ENCODE results near the gene CHEK1. TPM values are rescaled to one million over a fixed set of nuclear protein-coding genes. Genes with fewer than 3 reads are reported as not detected.
"Not testable (repeated sequence)": the region's sequence is repeated elsewhere in the genome, so short reads cannot be mapped to it uniquely, and the experiment has no call there.

The CHEK1 gene
- total RNA-seq, 2 experiments from 2014 or later = 132 to 160 TPM

GRCh38 chr11:125692887-125693286, 67.9 kb downstream of the CHEK1 start:
- CTCF ChIA-PET = no interaction called here

GRCh38 chr11:125694951-125695350, 70.0 kb downstream of the CHEK1 start:
- no peak overlapping the region for H3K4me3 Mint-ChIP-seq
- peaks cover 7% of the 10 kb centered on the region for H3K27me3 Mint-ChIP-seq
- H3K27ac Mint-ChIP-seq = no peak overlapping the region
- intact Hi-C loops (cut with DNase I, micrococcal nuclease) = no loop called here
- no peaks in the 10 kb centered on the region for H3K9me3 Mint-ChIP-seq (ENCODE audit: low read depth)
- DNase-seq (no peak), ATAC-seq (no peak)
- H3K36me3 Mint-ChIP-seq (ENCODE audit: low read depth) = no peaks in the 10 kb centered on the region
- CTCF ChIA-PET = interaction anchor here (0.5 to 1.1 kb wide), 2 partner anchors 15 to 431 kb away, joined by 3 read pairs; no protein-coding TSS in a partner anchor
- H3K4me1 Mint-ChIP-seq = no peaks in the 10 kb centered on the region
- POLR2A ChIA-PET = no interaction called here

More at GRCh38 chr11:125692887-125693286, 67.9 kb downstream of the CHEK1 start:
- Mint-ChIP-seq H3K27me3 (no peaks in the 10 kb centered on the region), H3K36me3 (ENCODE audit: low read depth) (no peaks in the 10 kb centered on the region), H3K27ac (no peak overlapping the region), H3K9me3 (ENCODE audit: low read depth) (no peaks in the 10 kb centered on the region), H3K4me1 (no peaks in the 10 kb centered on the region), H3K4me3 (no peak overlapping the region)
- DNase-seq = no peak
- intact Hi-C loops (cut with DNase I, micrococcal nuclease) = no loop called here
- no peak for ATAC-seq
- POLR2A ChIA-PET = no interaction called here

DNA sequence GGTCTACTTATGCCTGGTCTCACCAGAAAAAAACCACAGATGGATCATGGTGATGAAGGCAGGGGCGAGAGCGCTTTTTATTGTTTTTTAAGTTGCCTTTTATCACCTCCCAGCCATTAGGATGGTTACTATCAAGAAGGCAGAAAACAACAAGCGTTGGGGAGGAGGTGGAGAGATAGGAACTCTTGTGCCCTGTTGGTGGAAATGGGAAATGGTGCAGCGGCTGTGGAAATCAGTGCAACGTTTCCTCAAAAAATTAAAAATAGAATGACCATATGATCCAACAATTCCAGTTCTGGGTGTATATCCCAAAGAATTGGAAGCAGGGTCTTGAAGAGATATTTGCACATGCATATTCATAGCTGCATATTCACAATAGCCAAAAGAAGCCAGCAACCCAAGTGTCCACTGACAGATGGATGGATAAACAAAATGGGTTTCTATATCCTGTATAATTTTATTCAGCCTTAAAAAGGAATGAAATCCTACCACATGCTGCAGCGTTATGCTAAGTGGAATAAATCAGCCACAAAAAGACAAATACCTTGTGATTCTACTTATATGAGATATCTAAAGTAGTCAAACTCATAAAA, 76.2 kb downstream of the CHEK1 start:
- DNase-seq (no peak), ATAC-seq (no peak)
- ChIA-PET CTCF (no interaction called here), POLR2A (no interaction called here)
- H3K27me3 Mint-ChIP-seq = peaks cover 11% of the 10 kb centered on the region
- no peaks in the 10 kb centered on the region for H3K9me3 Mint-ChIP-seq (ENCODE audit: low read depth)
- intact Hi-C loops (cut with DNase I, micrococcal nuclease) = no loop called here
- no peaks in the 10 kb centered on the region for H3K36me3 Mint-ChIP-seq (ENCODE audit: low read depth)
- no peak overlapping the region for H3K4me3 Mint-ChIP-seq
- H3K4me1 Mint-ChIP-seq = no peaks in the 10 kb centered on the region
- H3K27ac Mint-ChIP-seq = no peak overlapping the region

GRCh38 chr11:125701858-125702621, 77.1 kb downstream of the CHEK1 start:
- peaks cover 17% of the 10 kb centered on the region for H3K27me3 Mint-ChIP-seq
- DNase-seq (no peak), ATAC-seq (no peak)
- H3K9me3 Mint-ChIP-seq (ENCODE audit: low read depth) = no peaks in the 10 kb centered on the region
- no peak overlapping the region for H3K27ac Mint-ChIP-seq
- ChIA-PET POLR2A (no interaction called here), CTCF (no interaction called here)
- H3K4me1 Mint-ChIP-seq = no peaks in the 10 kb centered on the region
- intact Hi-C loops (cut with DNase I, micrococcal nuclease) = no loop called here
- no peaks in the 10 kb centered on the region for H3K36me3 Mint-ChIP-seq (ENCODE audit: low read depth)
- H3K4me3 Mint-ChIP-seq = no peak overlapping the region

- H3K36me3 Mint-ChIP-seq (ENCODE audit: low read depth); H3K4me1 Mint-ChIP-seq; ATAC-seq; POLR2A ChIA-PET; H3K4me3 Mint-ChIP-seq; intact Hi-C loops (cut with DNase I, micrococcal nuclease); H3K9me3 Mint-ChIP-seq (ENCODE audit: low read depth); DNase-seq; H3K27ac Mint-ChIP-seq: not testable (repeated sequence)
- CTCF ChIA-PET = interaction anchor here (0.6 kb wide), 1 partner anchor 172 kb away, joined by 3 read pairs; no protein-coding TSS in a partner anchor
- peaks cover 20% of the 10 kb centered on the region for H3K27me3 Mint-ChIP-seq
Observed at GRCh38 chr11:125704686-125705085, 79.7 kb downstream of the CHEK1 start.

DNA sequence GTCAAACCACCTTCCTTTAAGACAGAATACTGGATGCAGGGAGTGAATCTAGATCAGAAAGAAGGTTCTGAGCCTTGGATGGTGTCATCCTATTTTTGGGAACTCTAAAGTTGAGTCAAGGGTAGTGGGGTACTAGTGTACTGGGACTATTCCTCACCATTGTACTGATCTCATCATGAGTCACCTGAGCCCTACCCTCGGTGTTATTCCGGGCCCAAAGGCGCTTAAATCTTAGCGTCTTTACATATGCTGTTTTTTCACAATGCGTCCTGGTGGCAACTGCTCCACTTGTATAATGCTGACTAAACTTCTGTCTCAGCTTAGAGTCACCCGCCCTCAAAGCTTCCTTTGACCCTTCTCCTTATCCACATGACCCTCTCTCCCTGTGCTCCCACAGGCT, 95.8 kb downstream of the CHEK1 start:
- H3K27me3 Mint-ChIP-seq = peaks cover 20% of the 10 kb centered on the region
- POLR2A ChIA-PET = no interaction called here
- CTCF ChIA-PET = interaction anchor here (0.6 kb wide), 1 partner anchor 10 kb away, joined by 3 read pairs; no protein-coding TSS in a partner anchor

GRCh38 chr11:125724125-125724524, 99.2 kb downstream of the CHEK1 start:
- no peaks in the 10 kb centered on the region for H3K36me3 Mint-ChIP-seq (ENCODE audit: low read depth)
- CTCF ChIA-PET = interaction anchor here (0.8 to 1.2 kb wide), 3 partner anchors 10 to 151 kb away, joined by 3 to 4 read pairs (median 3); no protein-coding TSS in a partner anchor
- intact Hi-C loops (cut with DNase I, micrococcal nuclease) = loop anchor here (1.0 kb wide), 1 partner anchor 150 kb away; no protein-coding TSS in a partner anchor
- POLR2A ChIA-PET = no interaction called here
- peaks cover 19% of the 10 kb centered on the region for H3K27me3 Mint-ChIP-seq
- no peak overlapping the region for H3K4me3 Mint-ChIP-seq
- no peaks in the 10 kb centered on the region for H3K9me3 Mint-ChIP-seq (ENCODE audit: low read depth)
- DNase-seq (no peak), ATAC-seq (no peak)
- H3K27ac Mint-ChIP-seq = no peak overlapping the region
- H3K4me1 Mint-ChIP-seq = no peaks in the 10 kb centered on the region

More for the DNA sequence above, 95.8 kb downstream of the CHEK1 start:
- Mint-ChIP-seq H3K36me3 (ENCODE audit: low read depth) (no peaks in the 10 kb centered on the region), H3K27ac (no peak overlapping the region), H3K4me1 (no peaks in the 10 kb centered on the region), H3K4me3 (no peak overlapping the region), H3K9me3 (ENCODE audit: low read depth) (no peaks in the 10 kb centered on the region)
- no peak for DNase-seq
- no peak for ATAC-seq
- intact Hi-C loops (cut with DNase I, micrococcal nuclease) = no loop called here

Other genes starting within 250 kb of the CHEK1 start
- gene FEZ1, start 128.9 kb upstream of the CHEK1 start, total RNA-seq = 1 to 10 TPM; 1.4 to 1.5 TPM
- gene EI24, start 55.7 kb upstream of the CHEK1 start, total RNA-seq = 10 to 100 TPM; 36.3 to 36.6 TPM
- gene STT3A, start 32.3 kb upstream of the CHEK1 start, total RNA-seq = 100 to 1,000 TPM; 127 to 128 TPM
- not detected for gene ACRV1, start 55.7 kb downstream of the CHEK1 start, total RNA-seq
- not detected for gene PATE1, start 121.1 kb downstream of the CHEK1 start, total RNA-seq
- gene PATE2, start 153.7 kb downstream of the CHEK1 start, total RNA-seq = under 1 TPM in 1 of 2 experiments, not detected in 1; 0.16 TPM
- not detected for gene PATE3, start 163.0 kb downstream of the CHEK1 start, total RNA-seq
- not detected for gene PATE4, start 208.2 kb downstream of the CHEK1 start, total RNA-seq

Data from activated CD4-positive, alpha-beta T cell treated with anti-CD3 and anti-CD28 coated beads for 36 hours (primary cell).